Endodermal cell (in vitro differentiated cells): ENCODE results near the gene BBS5. TPM values are rescaled to one million over a fixed set of nuclear protein-coding genes. Genes with fewer than 3 reads are reported as not detected.

ENCODE experiments used
- DNase-seq: peaks from one replicate; pipeline ENCODE4 v3.0.0-alpha.2; 2017
- H3K27ac ChIP-seq: 2 replicates; pipeline ENCODE4 v1.5.1; 2013; ENCODE audit warnings: mild to moderate bottlenecking, low read depth, low read length, moderate library complexity
- H3K27me3 ChIP-seq: 2 replicates; pipeline ENCODE4 v1.6.1; 2013; ENCODE audit warnings: mild to moderate bottlenecking, low read length, moderate library complexity; ENCODE audit not compliant: insufficient read depth, control insufficient read depth, poor library complexity, severe bottlenecking
- H3K36me3 ChIP-seq: 2 replicates; pipeline ENCODE4 v1.7.0; 2013; ENCODE audit warnings: mild to moderate bottlenecking, low read length, moderate library complexity; ENCODE audit not compliant: control insufficient read depth, insufficient read depth
- H3K4me1 ChIP-seq: one replicate; pipeline ENCODE4 v1.7.0; 2013; ENCODE audit warnings: low read length; ENCODE audit not compliant: control insufficient read depth, insufficient read depth
- H3K4me3 ChIP-seq: 2 replicates; pipeline ENCODE4 v1.5.1; 2013; ENCODE audit warnings: mild to moderate bottlenecking, low read length, moderate library complexity
- H3K9ac ChIP-seq: 2 replicates; pipeline ENCODE4 v1.6.1; 2013; ENCODE audit warnings: mild to moderate bottlenecking, low read length, moderate library complexity; ENCODE audit not compliant: poor library complexity, severe bottlenecking; ENCODE audit errors: extremely low read depth
- H3K9me3 ChIP-seq: 2 replicates; pipeline ENCODE4 v1.6.1; 2013; ENCODE audit warnings: mild to moderate bottlenecking, low read length, moderate library complexity; ENCODE audit not compliant: control insufficient read depth
- H3K27ac Mint-ChIP-seq: 2 replicates; pipeline ENCODE4 v1.8.0; 2020; ENCODE audit warnings: mixed read lengths
- H3K27me3 Mint-ChIP-seq: 2 replicates; pipeline ENCODE4 v1.8.0; 2021; ENCODE audit warnings: mild to moderate bottlenecking, mixed read lengths; ENCODE audit not compliant: insufficient read depth
- H3K36me3 Mint-ChIP-seq: 2 replicates; pipeline ENCODE4 v1.8.0; 2020; ENCODE audit warnings: low read depth, mixed read lengths
- H3K4me1 Mint-ChIP-seq: 2 replicates; pipeline ENCODE4 v1.8.0; 2020; ENCODE audit warnings: mixed read lengths
- H3K4me3 Mint-ChIP-seq: 2 replicates; pipeline ENCODE4 v1.8.0; 2020; ENCODE audit warnings: mild to moderate bottlenecking, moderate library complexity, mixed read lengths
- H3K9me3 Mint-ChIP-seq: 2 replicates; pipeline ENCODE4 v1.8.0; 2020; ENCODE audit warnings: mild to moderate bottlenecking, mixed read lengths
- CTCF ChIP-seq: fragments of 200-600 bp; sonication (generic); conservative IDR thresholded peaks from 2 replicates; pipeline ENCODE4 v1.5.0; 2021; ENCODE audit warnings: antibody characterized with exemption, mild to moderate bottlenecking
- WGBS, 2 experiments: methylation state at CpG; one replicate each; pipeline versions ENCODE4 v1.1.5 to v1.1.7; 2013; ENCODE audit warnings: missing lambda C conversion rate in 2 of 2, mixed read lengths in 1 of 2; ENCODE audit not compliant: insufficient coverage in 1 of 2, insufficient read length in 1 of 2; 5-methylcytosine and 5-hydroxymethylcytosine counted together
- total RNA-seq, 2 donors: library from RNA; stranded (reverse); fragmentation: NEBNext Ultra II Directional in 1 of 2; extraction: Animal tissue kit (Norgen Biotek cat#: 25700) in 1 of 2; gene quantifications; 2 replicates in 1 of 2; 3 replicates in 1 of 2; pipeline ENCODE4 v1.2.1, GENCODE V29; 2021

BBS5 gene
- total RNA-seq, 2 donors from 2014 or later: 3.2 to 6.5 TPM

GRCh38 chr2:169523681-169524080 is 44.4 kb downstream of the BBS5 start:
- WGBS, 2 experiments: 65% methylated on average over 4 of the region's 5 CpGs; no CpG with 5 or more reads in 1 of the 2 experiments
- no peaks in the 10 kb centered on the region for H3K4me1 ChIP-seq
- H3K4me1 Mint-ChIP-seq: peaks cover 10% of the 10 kb centered on the region
- H3K36me3 ChIP-seq: peaks cover 5% of the 10 kb centered on the region
- DNase-seq: no peak
- H3K27ac ChIP-seq: no peak overlapping the region
- H3K9ac ChIP-seq: no peak overlapping the region
- no peaks in the 10 kb centered on the region for H3K27me3 Mint-ChIP-seq
- H3K9me3 ChIP-seq: no peaks in the 10 kb centered on the region
- H3K36me3 Mint-ChIP-seq: no peaks in the 10 kb centered on the region
- no peak overlapping the region for H3K4me3 ChIP-seq
- no peak overlapping the region for H3K27ac Mint-ChIP-seq
- H3K4me3 Mint-ChIP-seq: no peak overlapping the region
- no peak for TF ChIP-seq CTCF
- no peaks in the 10 kb centered on the region for H3K27me3 ChIP-seq
- no peaks in the 10 kb centered on the region for H3K9me3 Mint-ChIP-seq

- no peaks in the 10 kb centered on the region for H3K27me3 Mint-ChIP-seq
- no peak overlapping the region for H3K27ac ChIP-seq
- peaks cover 10% of the 10 kb centered on the region for H3K4me1 Mint-ChIP-seq
- no peak overlapping the region for H3K9ac ChIP-seq
- H3K4me1 ChIP-seq: no peaks in the 10 kb centered on the region
- WGBS, 2 experiments: 89% methylated on average over 2 of the region's 2 CpGs; no CpG with 5 or more reads in 1 of the 2 experiments
- peaks cover 15% of the 10 kb centered on the region for H3K36me3 ChIP-seq
- no peak overlapping the region for H3K4me3 ChIP-seq
- no peaks in the 10 kb centered on the region for H3K9me3 Mint-ChIP-seq
- no peak for DNase-seq
- no peak for TF ChIP-seq CTCF
- H3K9me3 ChIP-seq: no peaks in the 10 kb centered on the region
- no peak overlapping the region for H3K27ac Mint-ChIP-seq
- no peaks in the 10 kb centered on the region for H3K27me3 ChIP-seq
- peaks cover 10% of the 10 kb centered on the region for H3K36me3 Mint-ChIP-seq
- no peak overlapping the region for H3K4me3 Mint-ChIP-seq
Measured at GRCh38 chr2:169525434-169525833, 46.1 kb downstream of the BBS5 start.

- no peak for TF ChIP-seq CTCF
- no peaks in the 10 kb centered on the region for H3K4me1 ChIP-seq
- no peak overlapping the region for H3K27ac ChIP-seq
- H3K27me3 Mint-ChIP-seq: no peaks in the 10 kb centered on the region
- H3K36me3 Mint-ChIP-seq: peaks cover 10% of the 10 kb centered on the region
- no peak overlapping the region for H3K4me3 Mint-ChIP-seq
- no peak for DNase-seq
- peaks cover 20% of the 10 kb centered on the region for H3K36me3 ChIP-seq
- H3K9ac ChIP-seq: no peak overlapping the region
- H3K27ac Mint-ChIP-seq: no peak overlapping the region
- H3K4me1 Mint-ChIP-seq: peaks cover 10% of the 10 kb centered on the region
- H3K4me3 ChIP-seq: no peak overlapping the region
- no peaks in the 10 kb centered on the region for H3K27me3 ChIP-seq
- H3K9me3 Mint-ChIP-seq: no peaks in the 10 kb centered on the region
- no peaks in the 10 kb centered on the region for H3K9me3 ChIP-seq
Measured at GRCh38 chr2:169526451-169526850, 47.2 kb downstream of the BBS5 start.
